Vagina (tissue), 2 donors: ENCODE data around the gene FA2H.

ENCODE experiments used
- POLR2A ChIP-seq, 2 donors: fragments of 450-650 bp; IDR thresholded peaks; one replicate each; pipeline ENCODE4 v1.6.1; 2017; ENCODE audit warnings: antibody characterized with exemption in 2 of 2, mild to moderate bottlenecking in 2 of 2, moderate library complexity in 2 of 2
- TF ChIP-seq, protein P1 (sequence below), 3 experiments: fragments of 450-650 bp in 2 of 3; fragments of 200-600 bp in 1 of 3; sonication (generic) in 1 of 3; IDR thresholded peaks; one replicate each; pipeline ENCODE4 v1.5.1; 2017 to 2019; ENCODE audit warnings: antibody characterized with exemption in 3 of 3, mild to moderate bottlenecking in 2 of 3, moderate library complexity in 2 of 3

- TF ChIP-seq, protein P1, sequence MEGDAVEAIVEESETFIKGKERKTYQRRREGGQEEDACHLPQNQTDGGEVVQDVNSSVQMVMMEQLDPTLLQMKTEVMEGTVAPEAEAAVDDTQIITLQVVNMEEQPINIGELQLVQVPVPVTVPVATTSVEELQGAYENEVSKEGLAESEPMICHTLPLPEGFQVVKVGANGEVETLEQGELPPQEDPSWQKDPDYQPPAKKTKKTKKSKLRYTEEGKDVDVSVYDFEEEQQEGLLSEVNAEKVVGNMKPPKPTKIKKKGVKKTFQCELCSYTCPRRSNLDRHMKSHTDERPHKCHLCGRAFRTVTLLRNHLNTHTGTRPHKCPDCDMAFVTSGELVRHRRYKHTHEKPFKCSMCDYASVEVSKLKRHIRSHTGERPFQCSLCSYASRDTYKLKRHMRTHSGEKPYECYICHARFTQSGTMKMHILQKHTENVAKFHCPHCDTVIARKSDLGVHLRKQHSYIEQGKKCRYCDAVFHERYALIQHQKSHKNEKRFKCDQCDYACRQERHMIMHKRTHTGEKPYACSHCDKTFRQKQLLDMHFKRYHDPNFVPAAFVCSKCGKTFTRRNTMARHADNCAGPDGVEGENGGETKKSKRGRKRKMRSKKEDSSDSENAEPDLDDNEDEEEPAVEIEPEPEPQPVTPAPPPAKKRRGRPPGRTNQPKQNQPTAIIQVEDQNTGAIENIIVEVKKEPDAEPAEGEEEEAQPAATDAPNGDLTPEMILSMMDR (IDR thresholded peaks at IDR 0.05), result no peak
- TF ChIP-seq POLR2A (IDR thresholded peaks at IDR 0.05), result no peak
These were observed 78.9 kb downstream of the FA2H start for GRCh38 chr16:74695450-74696422.
